ENCODE measurements around the gene UAP1L1.
"Not testable (repeated sequence)": the region's sequence is repeated elsewhere in the genome, so short reads cannot be mapped to it uniquely, and the experiment has no call there.

Gene UAP1L1

GRCh38 chr9:137114613-137115393, 37.5 kb downstream of the UAP1L1 start, which contains the start of gene DPP7:
DPP7 (minus strand) TSS chr9:137114733; CDS start chr9:137114713, 20 bp downstream.
- no peak for DNase-seq (ENCODE audit: low read depth)

GRCh38 chr9:137115394-137116026, 38.2 kb downstream of the UAP1L1 start:
- no peak for DNase-seq (ENCODE audit: low read depth)

GRCh38 chr9:137116027-137116507, 38.8 kb downstream of the UAP1L1 start:
- DNase-seq (ENCODE audit: low read depth): no peak

- no peak for DNase-seq (ENCODE audit: low read depth)
Observed at GRCh38 chr9:137116728-137117127, 39.4 kb downstream of the UAP1L1 start.

DNA sequence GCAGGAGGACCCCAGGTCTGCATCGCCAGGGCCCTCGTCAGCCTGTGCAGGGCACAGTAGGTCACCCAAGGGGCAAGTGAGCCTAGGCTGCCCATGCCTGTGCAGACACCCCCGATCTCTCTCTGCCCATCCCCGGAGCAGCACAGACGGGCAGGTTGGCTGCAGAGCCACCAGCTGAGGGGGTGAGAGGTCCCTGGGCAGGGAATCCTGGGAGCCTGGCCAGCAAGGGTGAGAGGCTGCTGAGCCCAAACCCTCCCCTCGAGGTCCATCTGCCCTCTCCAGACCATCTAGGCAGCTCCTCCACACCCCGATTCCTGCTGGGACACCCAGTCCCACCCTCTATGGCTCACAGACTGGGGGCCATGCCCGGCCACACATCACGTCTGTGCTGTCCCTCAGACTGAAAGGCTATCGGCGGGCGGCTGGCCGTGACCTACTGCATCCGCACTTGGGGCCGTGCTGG, 40.0 kb downstream of the UAP1L1 start:
- no peak for DNase-seq (ENCODE audit: low read depth)

DNA sequence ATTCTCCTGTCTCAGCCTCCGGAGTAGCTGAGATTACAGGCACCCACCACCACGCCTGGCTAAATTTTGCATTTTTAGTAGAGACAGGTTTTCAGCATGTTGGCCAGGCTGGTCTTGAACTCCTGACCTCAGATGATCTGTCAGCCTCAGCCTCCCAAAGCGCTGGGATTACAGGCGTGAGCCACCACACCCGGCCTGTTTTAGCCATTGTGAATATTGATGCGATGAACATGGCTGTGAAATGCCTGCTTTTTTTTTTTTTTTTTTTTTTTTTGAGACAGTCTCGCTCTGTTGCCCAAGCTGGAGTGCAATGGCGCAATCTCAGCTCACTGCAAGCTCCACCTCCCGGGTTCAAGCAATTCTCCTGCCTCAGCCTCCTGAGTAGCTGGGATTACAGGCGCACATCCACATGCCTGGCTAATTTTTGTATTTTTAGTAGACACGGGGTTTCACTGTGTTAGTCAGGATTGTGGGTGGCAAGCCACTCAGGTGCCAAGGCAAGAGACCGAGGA, 40.8 kb downstream of the UAP1L1 start:
- DNase-seq (ENCODE audit: low read depth): not testable (repeated sequence)

GRCh38 chr9:137121927-137122795, 44.8 kb downstream of the UAP1L1 start:
- not testable (repeated sequence) for DNase-seq (ENCODE audit: low read depth)

GRCh38 chr9:137122796-137123467, 45.6 kb downstream of the UAP1L1 start:
- not testable (repeated sequence) for DNase-seq (ENCODE audit: low read depth)

DNA sequence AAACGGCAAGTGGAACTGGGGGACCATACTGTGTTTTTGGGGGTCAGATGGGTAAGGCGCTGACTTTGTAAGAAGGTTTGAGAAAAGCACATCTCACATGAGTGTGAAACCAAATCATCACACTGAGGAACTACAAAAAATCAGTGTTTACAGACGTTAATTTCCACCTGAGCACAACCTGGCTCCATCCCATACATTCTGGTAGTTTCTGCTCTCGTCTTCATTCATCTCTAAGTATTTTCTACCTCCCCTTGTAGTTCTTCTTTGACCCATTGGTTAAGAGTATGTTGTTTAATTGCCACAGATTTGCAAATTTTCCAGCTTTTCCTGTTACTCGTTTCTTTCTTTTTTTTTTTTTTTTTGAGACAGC, 46.1 kb downstream of the UAP1L1 start:
- DNase-seq (ENCODE audit: low read depth): no peak

GRCh38 chr9:137123952-137124462, 46.7 kb downstream of the UAP1L1 start:
- DNase-seq (ENCODE audit: low read depth): not testable (repeated sequence)

DNA sequence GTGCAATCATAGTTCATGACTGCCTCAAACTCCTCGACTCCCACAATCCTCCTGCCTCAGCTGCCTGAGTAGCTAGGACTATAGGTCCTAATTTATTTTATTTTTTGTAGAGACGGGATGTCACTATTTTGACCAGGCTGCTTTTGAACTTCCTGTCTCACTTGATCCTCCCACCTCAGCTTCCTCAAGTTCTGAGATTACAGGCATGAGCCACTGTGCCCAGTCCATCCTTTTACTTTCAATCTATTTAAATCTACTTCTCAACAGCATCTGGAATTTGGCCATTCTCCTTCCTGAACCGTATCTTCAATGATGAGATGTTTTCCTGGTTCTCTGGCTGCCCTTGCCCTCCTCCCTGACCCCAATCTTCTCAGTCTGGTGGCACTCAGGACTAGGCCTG, 49.5 kb downstream of the UAP1L1 start:
- no peak for DNase-seq (ENCODE audit: low read depth)

DNA sequence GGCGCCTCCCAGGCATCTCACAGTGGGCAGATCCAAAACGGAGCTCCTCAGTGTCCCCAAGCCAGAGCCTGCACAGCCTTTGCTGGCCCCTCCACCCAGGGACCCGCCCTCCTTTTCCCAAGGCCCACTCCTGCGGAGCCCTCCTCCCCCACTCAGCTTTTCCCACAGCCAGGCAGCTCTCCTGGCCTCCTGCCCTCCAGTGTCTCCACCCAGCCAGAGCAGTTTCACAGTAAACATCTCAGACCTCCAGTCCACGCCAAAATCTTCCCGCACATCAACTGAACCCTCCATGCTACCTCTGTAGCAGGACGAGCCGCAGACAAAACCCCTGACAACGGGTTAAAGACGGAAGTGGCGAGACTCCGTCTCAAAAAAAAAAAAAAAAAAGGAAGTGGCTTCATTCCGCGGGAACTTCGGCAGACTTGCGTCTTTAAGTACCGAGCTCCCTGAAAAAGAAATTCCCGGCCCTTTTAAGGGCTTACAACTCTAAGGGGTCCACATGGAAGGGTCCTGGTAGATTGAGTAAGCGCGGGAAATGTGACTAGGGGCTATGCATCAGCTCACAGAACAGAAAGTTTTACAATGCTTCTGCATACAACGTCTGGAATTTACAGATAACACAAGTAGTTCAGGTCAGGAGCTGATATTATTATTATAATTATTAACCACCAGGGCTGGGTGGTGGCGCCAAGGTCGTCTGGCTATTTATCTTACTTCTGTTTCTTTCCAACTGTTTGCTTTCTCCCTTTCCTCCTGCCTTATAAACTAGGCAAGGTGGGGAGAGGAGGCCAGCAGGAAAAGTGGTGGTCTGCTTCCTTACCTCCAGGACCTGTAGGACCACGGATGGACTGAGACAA, 50.2 kb downstream of the UAP1L1 start:
- no peak for DNase-seq (ENCODE audit: low read depth)

DNA sequence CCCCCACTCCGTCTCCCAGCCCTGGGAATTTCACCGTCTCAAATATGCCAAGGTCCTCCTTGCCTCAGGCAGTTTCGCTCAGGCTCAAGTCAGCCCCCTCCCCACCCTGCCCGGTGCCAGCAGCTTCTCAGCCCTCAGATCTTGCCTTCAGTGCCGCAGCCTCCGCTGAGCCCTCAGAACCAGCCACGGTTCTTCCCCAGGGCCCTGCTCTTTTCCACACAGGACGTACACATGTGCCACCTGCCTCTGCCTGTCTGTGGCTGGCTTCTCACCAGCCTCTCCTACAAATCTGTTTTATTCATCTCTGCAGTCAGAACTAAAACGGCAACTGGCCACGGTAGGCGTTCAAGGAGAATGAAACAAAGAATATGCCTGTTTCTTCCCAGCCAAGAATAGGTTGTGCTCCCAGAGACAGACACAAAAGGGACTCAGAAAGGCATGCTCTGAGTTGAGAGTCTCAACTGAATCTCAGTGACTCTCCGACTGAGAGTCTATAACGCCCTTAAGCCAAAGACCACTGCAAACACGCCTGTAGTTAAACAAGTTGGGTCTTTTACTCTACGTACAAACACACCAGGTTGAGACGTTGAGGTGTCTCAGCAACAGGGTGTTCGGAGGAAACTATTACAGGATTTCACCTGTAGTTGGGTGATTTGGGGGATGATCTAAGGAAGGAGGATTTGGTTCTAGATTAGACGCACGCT, 51.0 kb downstream of the UAP1L1 start:
- DNase-seq (ENCODE audit: low read depth): no peak

DNA sequence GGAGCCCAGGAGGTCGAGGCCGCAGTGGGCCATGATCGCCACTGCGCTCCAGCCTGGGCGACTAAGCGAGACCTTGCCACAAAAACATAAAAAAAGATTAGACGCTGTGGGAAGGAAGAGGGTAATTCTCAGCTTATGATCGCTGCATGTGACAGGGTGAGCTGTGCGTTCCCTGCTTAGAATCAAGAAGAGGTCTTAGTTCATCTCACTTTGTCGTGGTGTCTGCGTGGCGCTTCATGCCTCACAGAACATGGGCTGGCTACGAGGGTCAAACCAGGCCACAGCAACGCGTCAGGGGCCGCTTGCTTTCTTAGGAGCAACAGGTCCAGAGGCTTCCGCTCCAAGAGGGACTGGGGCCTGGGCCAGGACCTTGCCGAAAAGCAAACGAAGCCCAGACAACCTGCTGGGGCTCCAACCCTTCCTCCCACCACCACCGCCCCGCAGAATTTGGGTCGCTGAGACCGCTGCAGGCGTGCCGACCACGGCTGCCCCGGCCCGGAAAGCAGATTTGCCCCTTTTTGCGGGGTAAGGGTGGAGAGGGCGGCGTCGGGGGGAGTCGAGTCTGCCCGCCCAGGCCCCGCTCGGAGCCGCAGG, 51.6 kb downstream of the UAP1L1 start:
- DNase-seq (ENCODE audit: low read depth): no peak

DNA sequence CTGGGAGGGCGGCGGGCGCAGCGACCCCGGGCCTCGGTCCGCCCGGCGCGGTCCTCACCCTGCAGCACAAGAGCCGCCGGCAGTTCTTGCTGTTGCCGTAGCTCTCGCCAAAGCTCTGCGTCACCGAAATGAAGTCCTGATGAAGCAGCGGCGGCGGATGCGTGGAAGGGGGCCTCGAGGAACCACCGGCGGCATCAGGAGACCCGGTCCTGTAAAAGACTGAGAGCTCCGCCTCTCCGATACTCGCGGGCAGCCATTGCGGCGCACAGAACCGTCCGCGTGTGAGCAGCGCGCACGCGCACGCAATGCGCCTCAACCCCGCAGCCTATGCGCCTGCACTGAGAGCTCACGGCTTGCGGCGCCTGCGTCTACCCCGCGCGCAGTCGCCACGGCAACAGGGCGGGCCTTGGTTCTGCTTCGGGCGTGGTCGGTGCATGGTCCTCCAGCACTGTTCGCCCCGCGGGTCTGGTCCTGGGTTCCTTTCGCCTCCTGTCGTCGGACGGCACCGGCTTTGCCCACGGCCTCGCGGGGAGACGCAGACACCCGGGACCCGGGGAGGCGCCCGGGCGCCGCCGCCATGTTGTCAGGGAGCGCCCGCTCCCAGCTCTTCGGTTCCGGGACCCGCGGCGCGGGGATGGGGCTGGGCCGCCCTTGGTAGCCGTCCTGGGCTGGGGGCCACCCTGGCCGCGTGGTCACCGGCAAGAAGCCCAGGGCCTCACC, 52.3 kb downstream of the UAP1L1 start:
- peak; percentile 55 for DNase-seq (ENCODE audit: low read depth)

GRCh38 chr9:137130176-137130755, 52.9 kb downstream of the UAP1L1 start:
- DNase-seq (ENCODE audit: low read depth): no peak

All from non-pigmented ciliary epithelial cell (primary cell).